Karpas-422 (cell line): ENCODE data around the gene SNTA1. TPM values are rescaled to one million over a fixed set of nuclear protein-coding genes. Genes with fewer than 3 reads are reported as not detected.
"Not testable (repeated sequence)": the region's sequence is repeated elsewhere in the genome, so short reads cannot be mapped to it uniquely, and the experiment has no call there.

Experiments
- DNase-seq: peaks from one replicate; pipeline ENCODE4 v3.0.0-alpha.2; 2015
- H2AFZ ChIP-seq: fragments of 200-600 bp; sonication (generic); 2 replicates; pipeline ENCODE4 v1.6.1; 2014; ENCODE audit warnings: antibody characterized with exemption, low read length, mixed read lengths
- H3K27ac ChIP-seq: fragments of 200-600 bp; sonication (generic); 2 replicates; pipeline ENCODE4 v1.5.1; 2014; ENCODE audit warnings: mild to moderate bottlenecking, low read length, moderate library complexity
- H3K27me3 ChIP-seq: fragments of 200-600 bp; sonication (generic); 2 replicates; pipeline ENCODE4 v1.6.1; 2014; ENCODE audit warnings: low read length, mixed read lengths
- H3K36me3 ChIP-seq: fragments of 200-600 bp; sonication (generic); 2 replicates; pipeline ENCODE4 v1.6.1; 2014; ENCODE audit warnings: low read length, mixed read lengths; ENCODE audit not compliant: insufficient read depth
- H3K4me1 ChIP-seq: fragments of 200-600 bp; sonication (generic); 2 replicates; pipeline ENCODE4 v1.6.1; 2014; ENCODE audit warnings: mild to moderate bottlenecking, low read length, mixed read lengths
- H3K4me2 ChIP-seq: fragments of 200-600 bp; sonication (generic); 2 replicates; pipeline ENCODE4 v1.6.1; 2014; ENCODE audit warnings: low read length, low read depth, mild to moderate bottlenecking; ENCODE audit not compliant: poor library complexity, severe bottlenecking
- H3K4me3 ChIP-seq: fragments of 200-600 bp; sonication (generic); 2 replicates; pipeline ENCODE4 v1.5.1; 2014; ENCODE audit warnings: mild to moderate bottlenecking, antibody characterized with exemption, low read length, mixed read lengths
- H3K79me2 ChIP-seq: fragments of 200-600 bp; sonication (generic); 2 replicates; pipeline ENCODE4 v1.6.1; 2014; ENCODE audit warnings: mild to moderate bottlenecking, low read length, mixed read lengths
- H3K9ac ChIP-seq: fragments of 200-600 bp; sonication (generic); 2 replicates; pipeline ENCODE4 v1.6.0; 2014; ENCODE audit warnings: low read length
- H3K9me2 ChIP-seq: fragments of 200-600 bp; sonication (generic), shearing (Covaris generic); replicated peaks from 2 replicates; pipeline ENCODE4 v1.6.0; 2014; ENCODE audit warnings: mild to moderate bottlenecking, low read length, moderate library complexity; ENCODE audit not compliant: insufficient read depth
- H3K9me3 ChIP-seq: fragments of 300-700, 200-600 bp; sonication (generic); 2 replicates; pipeline ENCODE4 v1.6.1; 2014; ENCODE audit warnings: low read length, mixed read lengths
- H4K20me1 ChIP-seq: fragments of 200-600 bp; sonication (generic); 2 replicates; pipeline ENCODE4 v1.6.1; 2014; ENCODE audit warnings: mild to moderate bottlenecking, antibody characterized with exemption, low read length, low read depth; ENCODE audit not compliant: insufficient read depth
- total RNA-seq: library from RNA; depleted of rRNA; stranded (reverse); fragments of >200 nt; shearing (Covaris generic); gene quantifications from 2 replicates; pipeline ENCODE4 v1.2.3, GENCODE V29; 2014; ENCODE audit warnings: low replicate concordance; rRNA removed

The SNTA1 gene
- total RNA-seq: 51.4 and 85.6 TPM in 2 replicates

DNA sequence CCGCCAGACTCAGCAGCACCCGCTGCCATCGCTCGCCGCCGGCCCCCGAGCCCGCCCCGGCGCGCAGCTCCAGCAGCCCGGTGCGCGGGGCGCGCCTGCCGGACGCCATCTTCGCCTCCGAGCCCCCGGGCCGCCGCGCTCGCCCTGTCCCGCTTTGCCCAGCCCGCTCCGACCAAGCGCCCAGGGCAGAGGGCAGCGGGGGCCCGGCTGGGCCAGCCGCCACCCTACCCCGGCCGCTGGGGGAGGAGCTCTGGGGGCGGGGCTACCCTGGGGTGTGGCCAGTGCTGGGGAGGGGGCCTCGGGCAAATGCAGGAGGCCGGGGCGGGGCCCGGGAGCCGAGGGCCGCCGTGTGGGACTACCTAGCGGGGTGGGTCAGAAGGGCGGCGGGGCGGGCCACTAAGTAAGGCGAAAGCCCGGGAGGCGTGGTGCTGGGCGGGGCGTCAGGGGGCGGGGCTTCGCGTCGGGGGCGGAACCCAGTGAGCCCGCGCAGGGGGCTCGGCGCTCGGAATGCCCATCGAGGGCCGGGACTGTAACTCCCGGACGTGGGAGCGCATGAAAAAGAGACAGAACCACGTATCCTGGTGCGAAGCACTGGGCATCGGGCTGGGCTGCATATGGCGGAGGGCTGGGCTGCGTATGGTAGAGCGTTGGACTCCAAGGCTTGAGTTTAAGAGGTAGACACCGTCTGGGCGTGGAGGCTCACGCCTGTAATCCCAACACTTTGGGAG is at the start of gene SNTA1:
TSS of gene SNTA1 (minus strand) at position 252 of the 728 bp plus-strand sequence. CDS start at position 109, 143 bp downstream.
- Histone ChIP-seq H3K4me3 (peak within 1 kb of the TSS; percentile 98), H3K27me3 (no peaks in the 10 kb centered on the region), H3K9me2 (no peaks in the 10 kb centered on the region), H3K4me2 (peak within 1 kb of the TSS; percentile 95), H3K27ac (peak within 1 kb of the TSS; percentile 88), H3K36me3 (no peaks in the 10 kb centered on the region), H4K20me1 (no peaks in the 10 kb centered on the region), H3K9ac (peak within 1 kb of the TSS; percentile 88), H3K4me1 (peaks cover 65% of the 10 kb centered on the region), H3K79me2 (peaks cover 32% of the 10 kb centered on the region), H2AFZ (peak within 1 kb of the TSS; percentile 87; the same call in 1 of the 2 replicates), H3K9me3 (no peaks in the 10 kb centered on the region)
- peak; percentile 96 for DNase-seq

DNA sequence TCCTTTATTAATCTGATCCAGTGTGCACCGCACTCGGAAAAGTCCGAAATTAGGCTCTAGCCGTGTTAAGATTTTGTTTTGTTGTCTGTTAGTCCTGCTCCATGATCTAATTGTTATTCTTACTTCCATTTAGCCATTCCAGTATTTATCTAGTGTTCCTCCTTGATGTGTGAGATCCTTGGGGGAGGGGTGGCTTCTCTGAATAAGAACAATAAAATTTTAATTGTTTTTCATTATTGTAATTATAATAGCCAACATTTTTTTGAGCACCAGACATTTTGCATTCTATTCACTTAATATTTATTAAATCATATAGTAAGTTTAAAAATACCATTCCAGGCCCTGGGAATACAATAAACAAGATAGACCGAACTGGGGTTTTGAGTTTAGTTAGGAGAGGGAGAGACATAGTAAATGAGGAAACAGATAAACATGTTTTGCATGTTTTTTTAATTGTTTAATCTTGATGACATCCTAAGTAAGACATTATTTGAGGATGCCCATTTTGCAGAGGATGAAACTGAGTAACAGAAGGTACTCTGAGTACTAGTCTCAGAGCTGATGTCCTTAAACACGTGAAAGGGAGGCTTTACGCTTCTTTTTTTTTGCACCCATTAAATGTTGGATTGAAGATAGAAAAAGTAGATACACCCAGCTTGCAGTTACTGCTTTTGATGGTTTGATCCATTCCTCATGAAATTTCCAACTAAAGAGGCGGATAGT is 47.5 kb upstream of the SNTA1 start:
- H3K27ac ChIP-seq: peak overlapping the region; percentile 79
- H3K9ac ChIP-seq: peak overlapping the region; percentile 90
- H3K9me2 ChIP-seq: no peaks in the 10 kb centered on the region
- peak overlapping the region; percentile 85 for H3K4me3 ChIP-seq
- no peak overlapping the region for H2AFZ ChIP-seq
- H3K36me3 ChIP-seq: peaks cover 10% of the 10 kb centered on the region
- H3K4me1 ChIP-seq: peaks cover 40% of the 10 kb centered on the region
- peaks cover 5% of the 10 kb centered on the region; the same call in 1 of the 2 replicates for H4K20me1 ChIP-seq
- peak overlapping the region; percentile 92 for H3K4me2 ChIP-seq
- DNase-seq: no peak
- H3K27me3 ChIP-seq: no peaks in the 10 kb centered on the region
- no peaks in the 10 kb centered on the region for H3K9me3 ChIP-seq
- H3K79me2 ChIP-seq: peaks cover 57% of the 10 kb centered on the region

- Histone ChIP-seq H3K27me3 (no peaks in the 10 kb centered on the region), H3K27ac (peak within 1 kb of the TSS; percentile 79), H3K36me3 (peaks cover 10% of the 10 kb centered on the region), H4K20me1 (peaks cover 5% of the 10 kb centered on the region; the same call in 1 of the 2 replicates), H3K4me3 (peak within 1 kb of the TSS; percentile 92), H3K4me2 (peak within 1 kb of the TSS; percentile 98), H3K9me3 (no peaks in the 10 kb centered on the region), H2AFZ (no peak within 1 kb of the TSS; the same call in 1 of the 2 replicates), H3K9me2 (no peaks in the 10 kb centered on the region), H3K4me1 (peaks cover 32% of the 10 kb centered on the region), H3K9ac (peak within 1 kb of the TSS; percentile 90), H3K79me2 (peaks cover 49% of the 10 kb centered on the region)
- peak; percentile 74 for DNase-seq
These were observed 46.7 kb upstream of the SNTA1 start, which contains the start of gene CBFA2T2 for GRCh38 chr20:33490023-33490933. CBFA2T2 (plus strand) TSS chr20:33490096; CDS start chr20:33490268, 172 bp downstream.

- peaks cover 10% of the 10 kb centered on the region for H3K36me3 ChIP-seq
- peaks cover 42% of the 10 kb centered on the region for H3K79me2 ChIP-seq
- peaks cover 5% of the 10 kb centered on the region; the same call in 1 of the 2 replicates for H4K20me1 ChIP-seq
- no peaks in the 10 kb centered on the region for H3K9me2 ChIP-seq
- H3K9ac ChIP-seq: peak overlapping the region; percentile 85
- H3K27ac ChIP-seq: peak overlapping the region; percentile 71
- peak overlapping the region; percentile 98 for H3K4me2 ChIP-seq
- H3K27me3 ChIP-seq: no peaks in the 10 kb centered on the region
- no peak overlapping the region for H2AFZ ChIP-seq
- H3K4me1 ChIP-seq: peaks cover 30% of the 10 kb centered on the region
- H3K4me3 ChIP-seq: peak overlapping the region; percentile 92
- no peaks in the 10 kb centered on the region for H3K9me3 ChIP-seq
- peak; percentile 99 for DNase-seq
These were observed 46.0 kb upstream of the SNTA1 start for GRCh38 chr20:33489495-33490022.

- peak overlapping the region; percentile 92 for H3K4me3 ChIP-seq
- peak overlapping the region; percentile 85 for H3K9ac ChIP-seq
- H3K4me1 ChIP-seq: peaks cover 30% of the 10 kb centered on the region
- peak overlapping the region; percentile 98 for H3K4me2 ChIP-seq
- peak overlapping the region; percentile 71 for H3K27ac ChIP-seq
- not testable (repeated sequence) for H3K36me3 ChIP-seq, H3K9me3 ChIP-seq, H2AFZ ChIP-seq, H3K27me3 ChIP-seq, H4K20me1 ChIP-seq, H3K9me2 ChIP-seq, DNase-seq
- peaks cover 38% of the 10 kb centered on the region for H3K79me2 ChIP-seq
These were observed 45.3 kb upstream of the SNTA1 start for GRCh38 chr20:33488661-33489494.

- 0 out of 2 replicates have a peak, but pooled peaks cover 4% of the 10 kb centered on the region for H3K36me3 ChIP-seq
- H3K4me1 ChIP-seq: peaks cover 27% of the 10 kb centered on the region
- DNase-seq: no peak
- H3K4me3 ChIP-seq: no peak overlapping the region
- H3K27ac ChIP-seq: 0 out of 2 replicates have a peak overlapping the region, but pooled peaks have one; percentile 71
- H3K9me3 ChIP-seq: no peaks in the 10 kb centered on the region
- H4K20me1 ChIP-seq: peaks cover 5% of the 10 kb centered on the region; the same call in 1 of the 2 replicates
- H3K79me2 ChIP-seq: peaks cover 32% of the 10 kb centered on the region
- H3K27me3 ChIP-seq: no peaks in the 10 kb centered on the region
- no peak overlapping the region for H3K9ac ChIP-seq
- no peak overlapping the region for H3K4me2 ChIP-seq
- no peak overlapping the region for H2AFZ ChIP-seq
- no peaks in the 10 kb centered on the region for H3K9me2 ChIP-seq
These were observed 44.6 kb upstream of the SNTA1 start for GRCh38 chr20:33488201-33488600.

- H3K9me2 ChIP-seq, H3K9ac ChIP-seq, H3K4me3 ChIP-seq, H3K36me3 ChIP-seq, H3K27me3 ChIP-seq, H3K4me2 ChIP-seq, H4K20me1 ChIP-seq, DNase-seq, H3K9me3 ChIP-seq, H3K79me2 ChIP-seq: not testable (repeated sequence)
- Histone ChIP-seq H3K27ac (peak overlapping the region; percentile 50; the same call in 1 of the 2 replicates), H2AFZ (peak overlapping the region; percentile 72; the same call in 1 of the 2 replicates), H3K4me1 (peaks cover 13% of the 10 kb centered on the region)
These were observed 39.6 kb upstream of the SNTA1 start for GRCh38 chr20:33483186-33483585.
